H9 (cell line): ENCODE results near the gene NECAB3. TPM values are rescaled to one million over a fixed set of nuclear protein-coding genes. Genes with fewer than 3 reads are reported as not detected.

Experiments
- DNase-seq: peaks from one replicate; pipeline ENCODE4 v3.0.0-alpha.2; 2017
- H2AFZ ChIP-seq: one replicate; pipeline ENCODE4 v1.6.1; 2013; ENCODE audit warnings: mild to moderate bottlenecking, low read length, control low read depth, moderate library complexity
- H2AK5ac ChIP-seq: 2 replicates; pipeline ENCODE4 v1.6.1; 2013; ENCODE audit warnings: low read length, control low read depth, mixed read lengths; ENCODE audit not compliant: insufficient read length
- H2BK120ac ChIP-seq: one replicate; pipeline ENCODE4 v1.6.1; 2013; ENCODE audit warnings: low read depth, mild to moderate bottlenecking, low read length, control low read depth, inconsistent platforms; ENCODE audit not compliant: poor library complexity, severe bottlenecking
- H2BK12ac ChIP-seq: 2 replicates; pipeline ENCODE4 v1.6.1; 2013; ENCODE audit warnings: low read length, control low read depth, mixed read lengths, low read depth; ENCODE audit not compliant: insufficient read length
- H2BK15ac ChIP-seq: 2 replicates; pipeline ENCODE4 v1.6.1; 2013; ENCODE audit warnings: low read depth, low read length, control low read depth
- H2BK20ac ChIP-seq: one replicate; pipeline ENCODE4 v1.6.1; 2013; ENCODE audit warnings: low read depth, mild to moderate bottlenecking, low read length, control low read depth, inconsistent platforms; ENCODE audit not compliant: poor library complexity, severe bottlenecking
- H2BK5ac ChIP-seq: 2 replicates; pipeline ENCODE4 v1.6.1; 2013; ENCODE audit warnings: low read length, control low read depth, mixed read lengths; ENCODE audit not compliant: insufficient read length
- H3K14ac ChIP-seq: 2 replicates; pipeline ENCODE4 v1.6.1; 2013; ENCODE audit warnings: low read length, control low read depth; ENCODE audit not compliant: insufficient read depth
- H3K18ac ChIP-seq: 2 replicates; pipeline ENCODE4 v1.6.1; 2013; ENCODE audit warnings: low read depth, mild to moderate bottlenecking, mixed read lengths, low read length, control low read depth; ENCODE audit not compliant: insufficient read length
- H3K23ac ChIP-seq: 2 replicates; pipeline ENCODE4 v1.6.1; 2013; ENCODE audit warnings: low read length, control low read depth, mixed read lengths, low read depth; ENCODE audit not compliant: insufficient read length
- H3K23me2 ChIP-seq: 2 replicates; pipeline ENCODE4 v1.6.1; 2013; ENCODE audit warnings: low read depth, mild to moderate bottlenecking, mixed read lengths, low read length, control low read depth; ENCODE audit not compliant: insufficient read length, poor library complexity, severe bottlenecking
- H3K27ac ChIP-seq: 2 replicates; pipeline ENCODE4 v1.5.1; 2013; ENCODE audit warnings: low read length, control low read depth, mixed read lengths, low read depth; ENCODE audit not compliant: insufficient read length
- H3K27me3 ChIP-seq: 2 replicates; pipeline ENCODE4 v1.6.1; 2013; ENCODE audit warnings: low read length, control low read depth, inconsistent platforms; ENCODE audit not compliant: insufficient read depth
- H3K4ac ChIP-seq: 2 replicates; pipeline ENCODE4 v1.6.1; 2013; ENCODE audit warnings: low read depth, mild to moderate bottlenecking, control low read depth, inconsistent platforms, low read length, moderate library complexity
- H3K4me1 ChIP-seq: 2 replicates; pipeline ENCODE4 v1.6.1; 2013; ENCODE audit warnings: low read length, control low read depth, inconsistent platforms; ENCODE audit not compliant: insufficient read depth
- H3K4me2 ChIP-seq: 2 replicates; pipeline ENCODE4 v1.6.1; 2013; ENCODE audit warnings: low read length, control low read depth, mixed read lengths; ENCODE audit not compliant: insufficient read length, insufficient read depth
- H3K56ac ChIP-seq: 2 replicates; pipeline ENCODE4 v1.6.1; 2013; ENCODE audit warnings: low read depth, mild to moderate bottlenecking, mixed read lengths, low read length, control low read depth; ENCODE audit not compliant: insufficient read length
- H3K79me1 ChIP-seq: 2 replicates; pipeline ENCODE4 v1.6.1; 2013; ENCODE audit warnings: low read depth, mild to moderate bottlenecking, moderate library complexity, low read length, control low read depth, inconsistent platforms; ENCODE audit not compliant: insufficient read depth, poor library complexity, severe bottlenecking
- H3K79me2 ChIP-seq: 2 replicates; pipeline ENCODE4 v1.6.1; 2013; ENCODE audit warnings: low read length, control low read depth, inconsistent platforms; ENCODE audit not compliant: insufficient read depth
- H3K9ac ChIP-seq: 2 replicates; pipeline ENCODE4 v1.6.1; 2013; ENCODE audit warnings: low read length, control low read depth, mixed read lengths; ENCODE audit not compliant: insufficient read length; ENCODE audit errors: extremely low read depth
- H3K9me3 ChIP-seq: one replicate; pipeline ENCODE4 v1.6.1; 2013; ENCODE audit warnings: low read depth, low read length, inconsistent platforms; ENCODE audit not compliant: control insufficient read depth
- H3T11ph ChIP-seq: one replicate; pipeline ENCODE4 v1.6.1; 2013; ENCODE audit warnings: mild to moderate bottlenecking, low read length, control low read depth, inconsistent platforms
- H4K20me1 ChIP-seq: one replicate; pipeline ENCODE4 v1.6.1; 2013; ENCODE audit not compliant: control insufficient read depth, insufficient read length, insufficient read depth
- H4K5ac ChIP-seq: 2 replicates; pipeline ENCODE4 v1.6.1; 2013; ENCODE audit warnings: low read depth, mild to moderate bottlenecking, mixed read lengths, low read length, control low read depth; ENCODE audit not compliant: insufficient read length
- H4K8ac ChIP-seq: replicated peaks from 2 replicates; pipeline ENCODE4 v1.6.1; 2013; ENCODE audit warnings: low read length, control low read depth, mixed read lengths, low read depth; ENCODE audit not compliant: insufficient read length
- H4K91ac ChIP-seq: 2 replicates; pipeline ENCODE4 v1.6.1; 2013; ENCODE audit warnings: low read depth, mild to moderate bottlenecking, moderate library complexity, mixed read lengths, low read length, control low read depth; ENCODE audit not compliant: insufficient read length
- H3K27ac Mint-ChIP-seq, 3 experiments: 2 replicates in 2 of 3; 3 replicates in 1 of 3; pipeline ENCODE4 v1.8.0; 2020 to 2021; ENCODE audit warnings: mixed read lengths in 3 of 3, mild to moderate bottlenecking in 1 of 3, moderate library complexity in 1 of 3
- H3K27me3 Mint-ChIP-seq: 2 replicates; pipeline ENCODE4 v1.8.0; 2021; ENCODE audit warnings: low read depth, mild to moderate bottlenecking, moderate library complexity, mixed read lengths
- H3K36me3 Mint-ChIP-seq, 3 experiments: 2 replicates in 2 of 3; 3 replicates in 1 of 3; pipeline ENCODE4 v1.8.0; 2020 to 2021; ENCODE audit warnings: low read depth in 3 of 3, mixed read lengths in 3 of 3; ENCODE audit not compliant: insufficient read depth in 1 of 3
- H3K4me1 Mint-ChIP-seq, 2 experiments: 2 replicates each; pipeline ENCODE4 v1.8.0; 2020; ENCODE audit warnings: mixed read lengths in 2 of 2
- H3K4me3 Mint-ChIP-seq, 2 experiments: 2 replicates in 1 of 2; 3 replicates in 1 of 2; pipeline ENCODE4 v1.8.0; 2020 to 2021; ENCODE audit warnings: mild to moderate bottlenecking in 2 of 2, mixed read lengths in 2 of 2, moderate library complexity in 1 of 2
- H3K9me3 Mint-ChIP-seq, 2 experiments: 2 replicates in 1 of 2; 3 replicates in 1 of 2; pipeline ENCODE4 v1.8.0; 2020; ENCODE audit warnings: mild to moderate bottlenecking in 2 of 2, mixed read lengths in 2 of 2, moderate library complexity in 1 of 2
- WGBS: extraction: QIAGEN DNeasy Blood & Tissue Kit; methylation state at CpG from one replicate; pipeline ENCODE4 v1.1.7; 2013; ENCODE audit warnings: missing lambda C conversion rate, low lambda C conversion rate, mixed read lengths; ENCODE audit not compliant: insufficient read length; ENCODE audit errors: extremely low coverage; 5-methylcytosine and 5-hydroxymethylcytosine counted together
- total RNA-seq: library from RNA; stranded (reverse); gene quantifications from 2 replicates; pipeline ENCODE4 v1.2.1, GENCODE V29; 2021
- TF ChIP-seq, protein P1 (sequence below): fragments of 200-600 bp; sonication (generic); conservative IDR thresholded peaks from 3 replicates; pipeline ENCODE4 v1.8.0; 2021; ENCODE audit warnings: antibody characterized with exemption, mild to moderate bottlenecking

Gene NECAB3
- total RNA-seq, 1 experiment from 2014 or later, result 57.7 TPM

GRCh38 chr20:33654680-33655161 lies 19.5 kb downstream of the NECAB3 start:
- Mint-ChIP-seq H3K27me3 (no peaks in the 10 kb centered on the region), H3K27ac (peak overlapping the region in 1 of 3 experiments; percentile 85; a peak in 2 of 7 replicates), H3K4me1 (peaks cover 23 to 25% of the 10 kb centered on the region in 2 experiments), H3K36me3 (peaks cover 0 to 31% (median 4%) of the 10 kb centered on the region in 3 experiments; a peak in 5 of 7 replicates), H3K9me3 (no peaks in the 10 kb centered on the region; a peak in 1 of 5 replicates), H3K4me3 (no peak overlapping the region)
- H2BK12ac ChIP-seq, result no peak overlapping the region
- H4K8ac ChIP-seq, result no peak overlapping the region
- H3K4me1 ChIP-seq, result no peaks in the 10 kb centered on the region
- peak overlapping the region; percentile 27; the same call in 1 of the 2 replicates for H3K14ac ChIP-seq
- no peak overlapping the region for H3K4ac ChIP-seq
- no peaks in the 10 kb centered on the region for H3K27me3 ChIP-seq
- H2AK5ac ChIP-seq, result no peak overlapping the region
- H2BK120ac ChIP-seq, result no peak overlapping the region
- DNase-seq, result no peak
- no peak overlapping the region for H2AFZ ChIP-seq
- WGBS, result no CpG with 5 or more reads among the region's 14 CpGs
- H3T11ph ChIP-seq, result no peak overlapping the region
- no peak overlapping the region for H3K27ac ChIP-seq
- no peak overlapping the region for H3K4me2 ChIP-seq
- H3K23ac ChIP-seq, result no peak overlapping the region
- no peaks in the 10 kb centered on the region for H3K23me2 ChIP-seq
- no peak overlapping the region for H4K91ac ChIP-seq
- H4K20me1 ChIP-seq, result no peaks in the 10 kb centered on the region
- H3K18ac ChIP-seq, result no peak overlapping the region
- no peak overlapping the region for H2BK15ac ChIP-seq
- no peaks in the 10 kb centered on the region for H3K9me3 ChIP-seq
- TF ChIP-seq, protein P1, sequence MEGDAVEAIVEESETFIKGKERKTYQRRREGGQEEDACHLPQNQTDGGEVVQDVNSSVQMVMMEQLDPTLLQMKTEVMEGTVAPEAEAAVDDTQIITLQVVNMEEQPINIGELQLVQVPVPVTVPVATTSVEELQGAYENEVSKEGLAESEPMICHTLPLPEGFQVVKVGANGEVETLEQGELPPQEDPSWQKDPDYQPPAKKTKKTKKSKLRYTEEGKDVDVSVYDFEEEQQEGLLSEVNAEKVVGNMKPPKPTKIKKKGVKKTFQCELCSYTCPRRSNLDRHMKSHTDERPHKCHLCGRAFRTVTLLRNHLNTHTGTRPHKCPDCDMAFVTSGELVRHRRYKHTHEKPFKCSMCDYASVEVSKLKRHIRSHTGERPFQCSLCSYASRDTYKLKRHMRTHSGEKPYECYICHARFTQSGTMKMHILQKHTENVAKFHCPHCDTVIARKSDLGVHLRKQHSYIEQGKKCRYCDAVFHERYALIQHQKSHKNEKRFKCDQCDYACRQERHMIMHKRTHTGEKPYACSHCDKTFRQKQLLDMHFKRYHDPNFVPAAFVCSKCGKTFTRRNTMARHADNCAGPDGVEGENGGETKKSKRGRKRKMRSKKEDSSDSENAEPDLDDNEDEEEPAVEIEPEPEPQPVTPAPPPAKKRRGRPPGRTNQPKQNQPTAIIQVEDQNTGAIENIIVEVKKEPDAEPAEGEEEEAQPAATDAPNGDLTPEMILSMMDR, result no peak
- H3K79me2 ChIP-seq, result no peaks in the 10 kb centered on the region
- H3K56ac ChIP-seq, result no peak overlapping the region
- H2BK20ac ChIP-seq, result no peak overlapping the region
- H4K5ac ChIP-seq, result no peak overlapping the region
- no peaks in the 10 kb centered on the region for H3K79me1 ChIP-seq
- H2BK5ac ChIP-seq, result no peak overlapping the region
- no peak overlapping the region for H3K9ac ChIP-seq
